Ramos (cell line): ENCODE measurements around the gene SDC3.

Source experiments
- in situ Hi-C: fragments of 300-500 bp; cut with MboI; formaldehyde crosslinking; loops from one replicate; pipeline ENCODE4 v1.14.3; 2022; ENCODE audit warnings: low sequenced_read_pairs; ENCODE audit not compliant: unreplicated experiment

The SDC3 gene

GRCh38 chr1:30893776-30894507 is 14.6 kb downstream of the SDC3 start:
- in situ Hi-C loops = no loop called here

- in situ Hi-C loops = no loop called here
Observed at GRCh38 chr1:30892671-30893073, 15.9 kb downstream of the SDC3 start.

- in situ Hi-C loops = no loop called here
Observed at GRCh38 chr1:30891227-30891552, 17.4 kb downstream of the SDC3 start.

GRCh38 chr1:30890502-30891226 is 17.9 kb downstream of the SDC3 start:
- in situ Hi-C loops = no loop called here

- in situ Hi-C loops = no loop called here
Observed at GRCh38 chr1:30889511-30889910, 19.0 kb downstream of the SDC3 start.

GRCh38 chr1:30888975-30889374 is 19.6 kb downstream of the SDC3 start:
- in situ Hi-C loops = no loop called here

- in situ Hi-C loops = no loop called here
Observed at GRCh38 chr1:30888391-30888790, 20.2 kb downstream of the SDC3 start.

GRCh38 chr1:30887485-30888315 is 20.9 kb downstream of the SDC3 start:
- in situ Hi-C loops = no loop called here

- in situ Hi-C loops = no loop called here
Observed at GRCh38 chr1:30886710-30887428, 21.7 kb downstream of the SDC3 start.

- in situ Hi-C loops = no loop called here
Observed at GRCh38 chr1:30885570-30886522, 22.7 kb downstream of the SDC3 start.

- in situ Hi-C loops = no loop called here
Observed at GRCh38 chr1:30884723-30885122, 23.8 kb downstream of the SDC3 start.

- in situ Hi-C loops = no loop called here
Observed at GRCh38 chr1:30883389-30884172, 25.0 kb downstream of the SDC3 start.

GRCh38 chr1:30882678-30883388 is 25.7 kb downstream of the SDC3 start:
- in situ Hi-C loops = no loop called here

- in situ Hi-C loops = no loop called here
Observed at GRCh38 chr1:30881319-30882181, 27.0 kb downstream of the SDC3 start.

- in situ Hi-C loops = no loop called here
Observed at GRCh38 chr1:30880678-30881318, 27.8 kb downstream of the SDC3 start.

- in situ Hi-C loops = no loop called here
Observed at GRCh38 chr1:30879940-30880677, 28.4 kb downstream of the SDC3 start.
